Measurements from ENCODE around the gene GMDS.
A peak's percentile ranks its signal among the peaks of the same experiment; 100 is the strongest.

GMDS gene

GRCh38 chr6:2047855-2048254 lies 197.6 kb downstream of the GMDS start:
- Histone ChIP-seq H3K9ac (ENCODE audit: low read length) (no peak overlapping the region), H3K23ac (ENCODE audit: low read length in 2 of 2) (no peak overlapping the region), H2BK12ac (ENCODE audit: low read length in 2 of 2) (no peak overlapping the region), H2BK15ac (ENCODE audit: low read depth, poor library complexity, severe bottlenecking) (no peak overlapping the region), H3K4me2 (ENCODE audit: low read length, poor library complexity, severe bottlenecking) (no peak overlapping the region), H3K4ac (ENCODE audit: low read depth in 1 of 2, low read length in 2 of 2) (no peak overlapping the region), H3K27ac (ENCODE audit: low read length, poor library complexity, severe bottlenecking) (no peak overlapping the region), H3K79me1 (replicated peaks; ENCODE audit: low read length, poor library complexity, severe bottlenecking) (peaks cover 11% of the 10 kb centered on the region), H2AFZ (ENCODE audit: low read depth, low read length) (no peak overlapping the region), H4K91ac (ENCODE audit: low read length) (no peak overlapping the region), H2AK5ac (ENCODE audit: low read length, severe bottlenecking) (no peak overlapping the region), H4K8ac (ENCODE audit: low read length) (no peak overlapping the region), H3K4me3 (ENCODE audit: insufficient read depth in 1 of 2, low read depth in 1 of 2, low read length in 2 of 2) (no peak overlapping the region), H3K36me3 (ENCODE audit: control insufficient read depth in 1 of 2, insufficient read depth in 2 of 2, low read depth in 1 of 2, low read length in 2 of 2) (no peaks in the 10 kb centered on the region), H2BK5ac (ENCODE audit: low read depth, low read length, poor library complexity, severe bottlenecking) (no peak overlapping the region), H3K9me3 (ENCODE audit: control insufficient read depth, low read length) (no peaks in the 10 kb centered on the region), H3K27me3 (ENCODE audit: control insufficient read depth in 1 of 2, insufficient read depth in 1 of 2, low read length in 2 of 2) (no peaks in the 10 kb centered on the region), H3K14ac (ENCODE audit: low read length in 2 of 2) (no peak overlapping the region), H3K4me1 (ENCODE audit: control insufficient read depth, insufficient read depth, low read depth, low read length) (peaks cover 2% of the 10 kb centered on the region), H3K18ac (ENCODE audit: low read depth in 1 of 2, low read length in 2 of 2) (no peak overlapping the region), H2BK120ac (ENCODE audit: low read depth, low read length) (no peak overlapping the region)
- WGBS = 85% methylated on average over 1 of the region's 2 CpGs
- no peak for DNase-seq

GRCh38 chr6:2044192-2044591 lies 201.2 kb downstream of the GMDS start:
- no peak overlapping the region for H3K23ac ChIP-seq (ENCODE audit: low read length in 2 of 2)

GRCh38 chr6:2042956-2043648 lies 202.3 kb downstream of the GMDS start:
- H3K14ac ChIP-seq (ENCODE audit: low read length in 2 of 2) = peak overlapping the region in 1 of 2 experiments; percentile 91
- H2BK120ac ChIP-seq (ENCODE audit: low read depth, low read length) = no peak overlapping the region
- H2BK5ac ChIP-seq (ENCODE audit: low read depth, low read length, poor library complexity, severe bottlenecking) = no peak overlapping the region
- peaks cover 0 to 1% of the 10 kb centered on the region in 2 experiments for H3K36me3 ChIP-seq (ENCODE audit: control insufficient read depth in 1 of 2, insufficient read depth in 2 of 2, low read depth in 1 of 2, low read length in 2 of 2)
- H2AK5ac ChIP-seq (ENCODE audit: low read length, severe bottlenecking) = no peak overlapping the region
- H3K9me3 ChIP-seq (ENCODE audit: control insufficient read depth, low read length) = no peaks in the 10 kb centered on the region
- WGBS = 89% methylated on average over 6 of the region's 6 CpGs
- H3K18ac ChIP-seq (ENCODE audit: low read depth in 1 of 2, low read length in 2 of 2) = no peak overlapping the region
- no peak overlapping the region for H3K4me2 ChIP-seq (ENCODE audit: low read length, poor library complexity, severe bottlenecking)
- no peak overlapping the region for H3K4me3 ChIP-seq (ENCODE audit: insufficient read depth in 1 of 2, low read depth in 1 of 2, low read length in 2 of 2)
- peaks cover 8% of the 10 kb centered on the region for H3K79me1 ChIP-seq (replicated peaks; ENCODE audit: low read length, poor library complexity, severe bottlenecking)
- H3K4ac ChIP-seq (ENCODE audit: low read depth in 1 of 2, low read length in 2 of 2) = no peak overlapping the region
- no peak overlapping the region for H3K9ac ChIP-seq (ENCODE audit: low read length)
- no peak overlapping the region for H3K27ac ChIP-seq (ENCODE audit: low read length, poor library complexity, severe bottlenecking)
- H3K23ac ChIP-seq (ENCODE audit: low read length in 2 of 2) = no peak overlapping the region
- no peak for DNase-seq
- H4K91ac ChIP-seq (ENCODE audit: low read length) = no peak overlapping the region
- no peak overlapping the region for H4K8ac ChIP-seq (ENCODE audit: low read length)
- H3K4me1 ChIP-seq (ENCODE audit: control insufficient read depth, insufficient read depth, low read depth, low read length) = peaks cover 3% of the 10 kb centered on the region
- H2AFZ ChIP-seq (ENCODE audit: low read depth, low read length) = no peak overlapping the region
- no peak overlapping the region for H2BK12ac ChIP-seq (ENCODE audit: low read length in 2 of 2)
- H2BK15ac ChIP-seq (ENCODE audit: low read depth, poor library complexity, severe bottlenecking) = no peak overlapping the region
- H3K27me3 ChIP-seq (ENCODE audit: control insufficient read depth in 1 of 2, insufficient read depth in 1 of 2, low read length in 2 of 2) = no peaks in the 10 kb centered on the region

More at GRCh38 chr6:2044192-2044591, 201.2 kb downstream of the GMDS start:
- H2BK12ac ChIP-seq (ENCODE audit: low read length in 2 of 2) = no peak overlapping the region
- H3K4me3 ChIP-seq (ENCODE audit: insufficient read depth in 1 of 2, low read depth in 1 of 2, low read length in 2 of 2) = no peak overlapping the region
- no peak overlapping the region for H2BK15ac ChIP-seq (ENCODE audit: low read depth, poor library complexity, severe bottlenecking)
- H3K14ac ChIP-seq (ENCODE audit: low read length in 2 of 2) = no peak overlapping the region
- H3K9ac ChIP-seq (ENCODE audit: low read length) = no peak overlapping the region
- WGBS = 96% methylated on average over 4 of the region's 4 CpGs
- no peak overlapping the region for H4K8ac ChIP-seq (ENCODE audit: low read length)
- no peak overlapping the region for H3K4ac ChIP-seq (ENCODE audit: low read depth in 1 of 2, low read length in 2 of 2)
- H3K4me2 ChIP-seq (ENCODE audit: low read length, poor library complexity, severe bottlenecking) = no peak overlapping the region
- H2AFZ ChIP-seq (ENCODE audit: low read depth, low read length) = no peak overlapping the region
- no peaks in the 10 kb centered on the region for H3K27me3 ChIP-seq (ENCODE audit: control insufficient read depth in 1 of 2, insufficient read depth in 1 of 2, low read length in 2 of 2)
- no peak overlapping the region for H4K91ac ChIP-seq (ENCODE audit: low read length)
- peaks cover 3% of the 10 kb centered on the region for H3K4me1 ChIP-seq (ENCODE audit: control insufficient read depth, insufficient read depth, low read depth, low read length)
- no peak for DNase-seq
- H2AK5ac ChIP-seq (ENCODE audit: low read length, severe bottlenecking) = no peak overlapping the region
- H3K27ac ChIP-seq (ENCODE audit: low read length, poor library complexity, severe bottlenecking) = no peak overlapping the region
- H3K9me3 ChIP-seq (ENCODE audit: control insufficient read depth, low read length) = no peaks in the 10 kb centered on the region
- no peak overlapping the region for H2BK5ac ChIP-seq (ENCODE audit: low read depth, low read length, poor library complexity, severe bottlenecking)
- no peaks in the 10 kb centered on the region for H3K36me3 ChIP-seq (ENCODE audit: control insufficient read depth in 1 of 2, insufficient read depth in 2 of 2, low read depth in 1 of 2, low read length in 2 of 2)
- no peak overlapping the region for H2BK120ac ChIP-seq (ENCODE audit: low read depth, low read length)
- H3K18ac ChIP-seq (ENCODE audit: low read depth in 1 of 2, low read length in 2 of 2) = no peak overlapping the region
- H3K79me1 ChIP-seq (replicated peaks; ENCODE audit: low read length, poor library complexity, severe bottlenecking) = peaks cover 11% of the 10 kb centered on the region

- Histone ChIP-seq H3K23ac (ENCODE audit: low read length in 2 of 2) (no peak overlapping the region), H4K91ac (ENCODE audit: low read length) (no peak overlapping the region), H3K14ac (ENCODE audit: low read length in 2 of 2) (no peak overlapping the region), H3K4me2 (ENCODE audit: low read length, poor library complexity, severe bottlenecking) (no peak overlapping the region), H3K9me3 (ENCODE audit: control insufficient read depth, low read length) (no peaks in the 10 kb centered on the region), H2BK15ac (ENCODE audit: low read depth, poor library complexity, severe bottlenecking) (no peak overlapping the region), H3K4ac (ENCODE audit: low read depth in 1 of 2, low read length in 2 of 2) (peak overlapping the region in 1 of 2 experiments; percentile 33), H2BK120ac (ENCODE audit: low read depth, low read length) (no peak overlapping the region), H2AFZ (ENCODE audit: low read depth, low read length) (no peak overlapping the region), H3K27me3 (ENCODE audit: control insufficient read depth in 1 of 2, insufficient read depth in 1 of 2, low read length in 2 of 2) (no peaks in the 10 kb centered on the region), H3K36me3 (ENCODE audit: control insufficient read depth in 1 of 2, insufficient read depth in 2 of 2, low read depth in 1 of 2, low read length in 2 of 2) (peaks cover 0 to 3% of the 10 kb centered on the region in 2 experiments), H2AK5ac (ENCODE audit: low read length, severe bottlenecking) (no peak overlapping the region), H3K79me1 (replicated peaks; ENCODE audit: low read length, poor library complexity, severe bottlenecking) (peaks cover 6% of the 10 kb centered on the region), H4K8ac (ENCODE audit: low read length) (no peak overlapping the region), H3K18ac (ENCODE audit: low read depth in 1 of 2, low read length in 2 of 2) (no peak overlapping the region), H2BK5ac (ENCODE audit: low read depth, low read length, poor library complexity, severe bottlenecking) (no peak overlapping the region), H3K9ac (ENCODE audit: low read length) (no peak overlapping the region), H2BK12ac (ENCODE audit: low read length in 2 of 2) (no peak overlapping the region), H3K4me1 (ENCODE audit: control insufficient read depth, insufficient read depth, low read depth, low read length) (peaks cover 3% of the 10 kb centered on the region), H3K4me3 (ENCODE audit: insufficient read depth in 1 of 2, low read depth in 1 of 2, low read length in 2 of 2) (no peak overlapping the region), H3K27ac (ENCODE audit: low read length, poor library complexity, severe bottlenecking) (no peak overlapping the region)
- WGBS = 84% methylated on average over 8 of the region's 8 CpGs
- peak; percentile 2 for DNase-seq
Observed at GRCh38 chr6:2038092-2038491, 207.3 kb downstream of the GMDS start.

Measured in mesenchymal stem cell (in vitro differentiated cells and primary cell).